ENCODE data around the gene TNNI3K.
"Not testable (repeated sequence)": the region's sequence is repeated elsewhere in the genome, so short reads cannot be mapped to it uniquely, and the experiment has no call there.

The TNNI3K gene

GRCh38 chr1:74246315-74246714 lies 11.1 kb downstream of the TNNI3K start:
- DNase-seq (ENCODE audit: low read depth): no peak
- TF ChIP-seq, protein P1, sequence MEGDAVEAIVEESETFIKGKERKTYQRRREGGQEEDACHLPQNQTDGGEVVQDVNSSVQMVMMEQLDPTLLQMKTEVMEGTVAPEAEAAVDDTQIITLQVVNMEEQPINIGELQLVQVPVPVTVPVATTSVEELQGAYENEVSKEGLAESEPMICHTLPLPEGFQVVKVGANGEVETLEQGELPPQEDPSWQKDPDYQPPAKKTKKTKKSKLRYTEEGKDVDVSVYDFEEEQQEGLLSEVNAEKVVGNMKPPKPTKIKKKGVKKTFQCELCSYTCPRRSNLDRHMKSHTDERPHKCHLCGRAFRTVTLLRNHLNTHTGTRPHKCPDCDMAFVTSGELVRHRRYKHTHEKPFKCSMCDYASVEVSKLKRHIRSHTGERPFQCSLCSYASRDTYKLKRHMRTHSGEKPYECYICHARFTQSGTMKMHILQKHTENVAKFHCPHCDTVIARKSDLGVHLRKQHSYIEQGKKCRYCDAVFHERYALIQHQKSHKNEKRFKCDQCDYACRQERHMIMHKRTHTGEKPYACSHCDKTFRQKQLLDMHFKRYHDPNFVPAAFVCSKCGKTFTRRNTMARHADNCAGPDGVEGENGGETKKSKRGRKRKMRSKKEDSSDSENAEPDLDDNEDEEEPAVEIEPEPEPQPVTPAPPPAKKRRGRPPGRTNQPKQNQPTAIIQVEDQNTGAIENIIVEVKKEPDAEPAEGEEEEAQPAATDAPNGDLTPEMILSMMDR (conservative IDR thresholded peaks at IDR 0.05; ENCODE audit: low read length): no peak
- no peak overlapping the region for H3K4me3 ChIP-seq (ENCODE audit: low read length)

DNA sequence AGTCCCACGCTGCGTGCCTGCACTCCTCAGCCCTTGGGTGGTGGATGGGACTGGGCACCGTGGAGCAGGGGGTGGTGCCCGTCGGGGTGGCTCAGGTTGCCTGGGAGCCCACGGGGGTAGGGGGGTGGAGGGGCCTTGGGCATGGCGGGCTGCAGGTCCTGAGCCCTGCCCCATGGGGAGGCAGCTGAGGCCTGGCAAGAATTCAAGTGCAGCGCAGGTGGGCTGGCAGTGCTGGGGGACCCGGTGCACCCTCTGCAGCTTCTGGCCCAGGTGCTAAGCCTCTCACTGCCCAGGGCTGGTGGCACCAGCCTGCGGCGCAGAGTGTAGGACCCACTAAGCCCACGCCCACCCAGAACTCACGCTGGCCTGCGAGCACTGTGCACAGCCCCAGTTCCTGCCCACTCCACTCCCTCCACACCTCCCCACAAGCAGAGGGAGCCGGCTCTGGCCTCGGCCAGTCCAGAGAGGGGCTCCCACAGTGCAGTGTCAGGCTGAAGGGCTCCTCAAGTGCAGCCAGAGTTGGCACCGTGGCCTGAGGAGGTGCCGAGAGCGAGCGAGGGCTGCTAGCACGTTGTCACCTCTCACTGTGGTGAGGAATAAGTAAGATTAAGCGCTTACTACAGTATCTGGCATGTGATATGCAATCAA lies 12.8 kb downstream of the TNNI3K start:
- H3K4me3 ChIP-seq (ENCODE audit: low read length): no peak overlapping the region
- TF ChIP-seq, protein P1 (conservative IDR thresholded peaks at IDR 0.05; ENCODE audit: low read length): no peak
- DNase-seq (ENCODE audit: low read depth): no peak

DNA sequence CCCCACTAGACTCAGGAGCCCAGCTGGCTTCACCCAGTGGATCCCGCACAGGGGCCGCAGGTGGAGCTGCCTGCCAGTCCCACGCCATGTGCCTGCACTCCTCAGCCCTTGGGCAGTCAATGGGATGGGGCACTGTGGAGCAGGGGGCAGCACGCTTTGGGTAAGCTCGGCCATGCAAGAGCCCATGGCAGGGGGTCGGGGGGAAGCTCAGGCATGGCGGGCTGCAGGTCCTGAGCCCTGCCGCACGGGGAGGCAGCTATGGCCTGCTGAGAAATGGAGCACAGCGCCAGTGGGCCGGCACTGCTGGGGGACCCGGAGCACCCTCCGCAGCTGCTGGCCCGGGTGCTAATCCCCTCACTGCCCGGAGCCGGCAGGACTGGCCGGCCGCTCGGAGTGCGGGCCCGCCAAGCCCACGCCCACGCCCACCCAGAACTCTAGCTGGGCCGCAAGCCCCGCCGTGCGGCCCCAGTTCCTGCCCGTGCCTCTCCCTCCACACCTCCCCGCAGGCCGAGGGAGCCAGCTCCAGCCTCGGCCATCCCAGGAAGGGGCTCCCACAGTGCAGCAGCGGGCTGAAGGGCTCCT lies 18.1 kb downstream of the TNNI3K start:
- DNase-seq (ENCODE audit: low read depth); H3K4me3 ChIP-seq (ENCODE audit: low read length): not testable (repeated sequence)

DNA sequence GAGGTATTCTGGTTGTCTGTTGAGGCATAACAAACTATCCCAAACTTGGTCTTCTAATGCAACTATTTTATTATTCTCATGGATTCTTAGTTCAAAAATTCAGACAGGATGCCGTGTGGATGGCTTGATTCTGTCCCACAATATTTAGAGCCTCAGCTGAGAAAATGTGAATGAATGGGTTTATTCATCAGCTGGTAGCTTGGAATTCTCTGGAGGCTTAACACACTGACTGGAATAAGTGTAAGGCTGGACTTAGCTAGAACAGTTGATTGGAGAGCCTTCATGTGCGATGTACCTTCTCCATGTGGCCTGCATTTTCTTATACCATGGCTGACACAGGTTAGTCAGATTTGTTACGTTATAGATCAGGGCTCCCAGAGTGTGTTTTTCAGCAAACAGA lies 30.8 kb downstream of the TNNI3K start:
- no peak for DNase-seq (ENCODE audit: low read depth)
- TF ChIP-seq, protein P1 (conservative IDR thresholded peaks at IDR 0.05; ENCODE audit: low read length): no peak
- H3K4me3 ChIP-seq (ENCODE audit: low read length): no peak overlapping the region

DNA sequence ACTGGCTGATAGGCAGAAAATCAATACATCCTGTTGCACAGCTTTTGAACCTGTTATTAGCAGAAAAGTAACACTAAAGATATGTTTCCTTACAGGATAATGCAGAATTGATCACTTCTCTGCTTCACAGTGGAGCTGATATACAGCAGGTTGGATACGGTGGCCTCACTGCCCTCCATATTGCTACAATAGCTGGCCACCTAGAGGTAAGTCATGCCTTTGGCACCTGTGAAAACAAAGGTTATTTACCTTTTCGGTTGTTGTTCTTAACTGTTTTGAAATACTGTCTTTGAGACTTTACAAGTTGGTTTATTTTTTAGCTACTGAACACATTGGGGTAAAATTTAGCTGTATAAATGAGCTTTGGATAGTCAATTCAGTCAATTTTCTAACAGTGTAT lies 36.3 kb downstream of the TNNI3K start:
- TF ChIP-seq, protein P1 (conservative IDR thresholded peaks at IDR 0.05; ENCODE audit: low read length): no peak
- H3K4me3 ChIP-seq (ENCODE audit: low read length): no peak overlapping the region
- DNase-seq (ENCODE audit: low read depth): no peak

GRCh38 chr1:74280642-74281396 lies 45.6 kb downstream of the TNNI3K start:
- TF ChIP-seq, protein P1 (conservative IDR thresholded peaks at IDR 0.05; ENCODE audit: low read length): no peak
- DNase-seq (ENCODE audit: low read depth): no peak
- no peak overlapping the region for H3K4me3 ChIP-seq (ENCODE audit: low read length)

GRCh38 chr1:74286414-74286813 lies 51.2 kb downstream of the TNNI3K start:
- H3K4me3 ChIP-seq (ENCODE audit: low read length): no peak overlapping the region
- DNase-seq (ENCODE audit: low read depth): no peak
- TF ChIP-seq, protein P1 (conservative IDR thresholded peaks at IDR 0.05; ENCODE audit: low read length): no peak

Measured in AG10803 (cell line).